Measurements from ENCODE around the gene ASB13. TPM values are rescaled to one million over a fixed set of nuclear protein-coding genes. Genes with fewer than 3 reads are reported as not detected.

Gene ASB13
- total RNA-seq, 1 donor from 2014 or later = 23.0 TPM

DNA sequence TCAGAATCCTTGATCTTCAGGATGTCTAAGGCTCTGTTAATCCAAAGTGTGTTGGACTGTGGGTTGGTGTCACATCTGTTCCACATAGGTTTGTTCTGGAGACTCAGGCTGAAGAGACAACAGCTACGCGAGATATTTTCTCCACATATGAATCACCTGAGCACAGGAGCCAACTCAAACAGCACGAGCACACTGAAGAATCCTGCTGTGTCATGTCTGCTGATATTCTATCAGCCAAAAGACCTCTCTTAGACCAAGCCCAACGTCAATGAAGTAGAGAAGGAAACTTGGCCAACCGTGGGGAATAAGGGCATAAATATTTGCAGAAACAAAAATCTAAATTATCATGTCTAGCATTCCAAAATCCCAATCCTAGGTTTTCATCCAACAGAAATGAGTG lies 15.5 kb upstream of the ASB13 start:
- ATAC-seq (no peak), DNase-seq (no peak)
- peaks cover 9% of the 10 kb centered on the region for H3K27me3 ChIP-seq
- peaks cover 14% of the 10 kb centered on the region for H3K4me1 ChIP-seq
- no peak overlapping the region for H3K4me3 ChIP-seq
- TF ChIP-seq, protein P1, sequence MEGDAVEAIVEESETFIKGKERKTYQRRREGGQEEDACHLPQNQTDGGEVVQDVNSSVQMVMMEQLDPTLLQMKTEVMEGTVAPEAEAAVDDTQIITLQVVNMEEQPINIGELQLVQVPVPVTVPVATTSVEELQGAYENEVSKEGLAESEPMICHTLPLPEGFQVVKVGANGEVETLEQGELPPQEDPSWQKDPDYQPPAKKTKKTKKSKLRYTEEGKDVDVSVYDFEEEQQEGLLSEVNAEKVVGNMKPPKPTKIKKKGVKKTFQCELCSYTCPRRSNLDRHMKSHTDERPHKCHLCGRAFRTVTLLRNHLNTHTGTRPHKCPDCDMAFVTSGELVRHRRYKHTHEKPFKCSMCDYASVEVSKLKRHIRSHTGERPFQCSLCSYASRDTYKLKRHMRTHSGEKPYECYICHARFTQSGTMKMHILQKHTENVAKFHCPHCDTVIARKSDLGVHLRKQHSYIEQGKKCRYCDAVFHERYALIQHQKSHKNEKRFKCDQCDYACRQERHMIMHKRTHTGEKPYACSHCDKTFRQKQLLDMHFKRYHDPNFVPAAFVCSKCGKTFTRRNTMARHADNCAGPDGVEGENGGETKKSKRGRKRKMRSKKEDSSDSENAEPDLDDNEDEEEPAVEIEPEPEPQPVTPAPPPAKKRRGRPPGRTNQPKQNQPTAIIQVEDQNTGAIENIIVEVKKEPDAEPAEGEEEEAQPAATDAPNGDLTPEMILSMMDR (IDR thresholded peaks at IDR 0.05) = no peak
- H3K27ac ChIP-seq = no peak overlapping the region
- intact Hi-C loops (cut with DNase I) = no loop called here
- H3K36me3 ChIP-seq = no peaks in the 10 kb centered on the region
- no peaks in the 10 kb centered on the region for H3K9me3 ChIP-seq

DNA sequence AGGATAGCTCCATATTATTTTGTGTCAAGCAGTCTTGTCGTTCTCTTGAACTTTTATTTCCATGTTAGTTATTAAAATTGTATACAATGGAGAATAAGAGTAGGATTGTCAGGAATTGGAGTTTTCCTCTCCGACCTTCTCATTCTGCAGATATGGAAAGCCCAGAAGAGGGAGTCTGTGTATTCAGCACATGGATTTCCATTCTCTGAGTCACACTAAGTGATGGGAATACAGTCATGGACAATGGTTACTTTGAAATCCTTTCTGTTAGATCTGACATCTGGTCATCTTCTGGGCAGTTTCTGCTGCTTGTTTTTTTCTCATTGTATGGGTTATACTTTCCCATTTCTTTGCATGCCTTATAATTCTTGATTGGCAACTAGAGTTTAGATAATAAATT lies 13.2 kb upstream of the ASB13 start:
- no peak overlapping the region for H3K27ac ChIP-seq
- TF ChIP-seq, protein P1 (IDR thresholded peaks at IDR 0.05) = no peak
- ATAC-seq (no peak), DNase-seq (no peak)
- H3K27me3 ChIP-seq = peaks cover 9% of the 10 kb centered on the region
- intact Hi-C loops (cut with DNase I) = no loop called here
- H3K36me3 ChIP-seq = no peaks in the 10 kb centered on the region
- H3K4me3 ChIP-seq = no peak overlapping the region
- peaks cover 4% of the 10 kb centered on the region for H3K4me1 ChIP-seq
- H3K9me3 ChIP-seq = no peaks in the 10 kb centered on the region

DNA sequence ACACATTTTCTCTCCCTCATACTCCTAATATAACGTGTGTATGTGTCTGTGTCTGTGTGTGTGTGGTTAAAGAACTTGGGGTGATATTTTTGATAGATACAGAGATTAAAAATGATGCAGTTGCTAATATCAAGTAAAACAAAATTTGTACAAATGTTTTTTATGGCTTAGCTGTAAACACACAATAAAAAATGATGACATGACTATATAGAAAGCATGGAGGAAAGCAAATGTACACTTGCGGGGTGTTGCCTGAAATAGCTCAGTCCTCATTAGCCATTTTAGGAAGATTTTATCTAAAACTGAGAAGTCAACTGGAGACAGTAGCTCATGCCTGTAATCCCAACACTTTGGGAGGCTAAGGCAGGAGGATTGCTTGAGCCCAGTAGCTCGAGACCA lies 12.6 kb upstream of the ASB13 start:
- intact Hi-C loops (cut with DNase I) = no loop called here

DNA sequence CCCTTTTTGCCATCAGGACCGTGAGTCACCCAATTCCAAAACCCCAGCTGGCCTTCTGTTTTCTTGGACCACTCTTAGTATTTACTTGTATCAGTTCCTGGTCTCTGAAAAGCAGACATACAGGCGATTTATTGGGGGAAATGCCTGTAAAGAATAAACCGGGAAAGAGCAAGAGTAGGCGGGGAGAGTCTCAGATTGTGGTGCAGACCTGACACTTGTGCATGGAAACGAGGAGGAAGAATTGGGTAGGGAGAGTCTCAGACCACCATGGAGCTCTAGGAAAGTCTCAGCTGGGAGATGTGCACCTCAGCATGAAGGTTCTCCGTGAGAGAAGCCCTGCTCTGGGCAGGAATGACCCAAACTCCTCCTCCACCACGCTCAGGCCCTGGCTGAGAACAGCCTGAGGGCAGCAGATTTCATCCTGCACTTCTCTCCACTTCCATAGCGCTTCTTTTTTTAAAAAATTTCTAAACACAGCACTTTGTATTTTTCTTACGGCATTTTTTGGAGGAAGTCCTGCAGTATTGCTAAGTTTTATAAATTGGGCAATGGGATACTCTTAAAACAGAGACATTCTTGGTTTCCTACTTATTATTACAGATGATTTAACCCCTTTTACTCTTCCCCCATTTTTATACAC lies 12.1 kb upstream of the ASB13 start:
- Histone ChIP-seq H3K9me3 (no peaks in the 10 kb centered on the region), H3K4me3 (no peak overlapping the region), H3K4me1 (no peaks in the 10 kb centered on the region), H3K27ac (no peak overlapping the region), H3K27me3 (peaks cover 9% of the 10 kb centered on the region), H3K36me3 (no peaks in the 10 kb centered on the region)
- intact Hi-C loops (cut with DNase I) = no loop called here
- DNase-seq = no peak
- TF ChIP-seq, protein P1 (IDR thresholded peaks at IDR 0.05) = no peak
- ATAC-seq = no peak

More for the DNA sequence above, 12.6 kb upstream of the ASB13 start:
- DNase-seq (no peak), ATAC-seq (no peak)
- Histone ChIP-seq H3K27ac (no peak overlapping the region), H3K9me3 (no peaks in the 10 kb centered on the region), H3K4me3 (no peak overlapping the region), H3K4me1 (peaks cover 2% of the 10 kb centered on the region), H3K27me3 (peaks cover 9% of the 10 kb centered on the region), H3K36me3 (no peaks in the 10 kb centered on the region)
- TF ChIP-seq, protein P1 (IDR thresholded peaks at IDR 0.05) = no peak

DNA sequence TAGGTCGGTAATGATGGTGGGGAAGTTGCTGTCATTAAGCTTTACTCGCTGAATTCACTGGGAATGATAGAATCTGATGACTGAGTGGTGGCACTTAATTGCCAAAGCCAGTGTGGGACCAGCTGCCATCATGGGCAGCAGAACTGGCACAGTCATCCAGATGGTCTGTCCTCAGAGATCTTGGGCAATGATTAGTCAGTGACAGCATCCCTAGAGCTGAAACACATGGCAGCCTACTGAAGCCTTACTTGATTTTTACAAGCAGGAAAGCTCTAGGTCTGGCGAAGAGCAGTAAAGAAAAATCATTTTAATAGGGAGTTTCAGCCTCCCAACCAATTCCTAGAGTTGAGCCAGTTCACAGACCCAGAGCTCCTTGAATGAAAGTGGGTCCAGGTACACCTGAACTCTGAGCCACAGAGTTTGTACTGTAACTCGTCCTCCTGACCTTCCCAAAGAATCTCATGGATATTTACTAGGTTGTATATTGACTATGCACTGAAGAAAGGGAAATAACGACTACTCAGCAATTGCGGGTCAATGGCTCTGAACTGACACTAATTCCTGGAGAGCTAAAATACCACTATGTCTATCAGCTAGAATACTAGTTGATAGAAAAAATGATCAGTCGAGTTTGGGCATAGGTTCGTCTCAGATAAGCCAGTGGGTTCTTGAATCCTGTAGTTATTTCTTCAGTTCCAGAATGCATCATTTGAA lies 4.4 kb upstream of the ASB13 start:
- Histone ChIP-seq H3K27me3 (no peaks in the 10 kb centered on the region), H3K27ac (no peak overlapping the region), H3K4me1 (peaks cover 5% of the 10 kb centered on the region), H3K36me3 (no peaks in the 10 kb centered on the region), H3K9me3 (no peaks in the 10 kb centered on the region), H3K4me3 (no peak overlapping the region)
- intact Hi-C loops (cut with DNase I) = no loop called here
- TF ChIP-seq, protein P1 (IDR thresholded peaks at IDR 0.05) = no peak
- DNase-seq = no peak
- no peak for ATAC-seq
